HepG2 (cell line): Measurements from ENCODE around the gene RGS13. TPM values are rescaled to one million over a fixed set of nuclear protein-coding genes. Genes with fewer than 3 reads are reported as not detected.

Experiments used
- ADNP ChIP-seq: sonication (generic); formaldehyde crosslinking; IDR thresholded peaks from 2 replicates; pipeline ENCODE4 v1.4.0; 2020; ENCODE audit warnings: missing genetic modification reagents
- CBX5 ChIP-seq: sonication (generic); formaldehyde crosslinking; IDR thresholded peaks from 2 replicates; pipeline ENCODE4 v1.4.0; 2020; ENCODE audit warnings: missing genetic modification reagents, borderline replicate concordance
- ESRRA ChIP-seq: sonication (generic); formaldehyde crosslinking; IDR thresholded peaks from 2 replicates; pipeline ENCODE4 v1.5.1; 2020; ENCODE audit warnings: mild to moderate bottlenecking, low read depth, missing genetic modification reagents
- FOXP1 ChIP-seq, 2 experiments: fragments of 450-650 bp in 1 of 2; IDR thresholded peaks; 2 replicates each; pipeline ENCODE4 v1.6.1; 2017 to 2018; ENCODE audit warnings: antibody characterized with exemption in 1 of 2
- HMG20A ChIP-seq: IDR thresholded peaks from 2 replicates; pipeline ENCODE4 v1.6.1; 2016; ENCODE audit warnings: borderline replicate concordance
- HOXA3 ChIP-seq: sonication (generic); formaldehyde crosslinking; IDR thresholded peaks from 2 replicates; pipeline ENCODE4 v1.5.0; 2020; ENCODE audit warnings: missing genetic modification reagents
- KLF15 ChIP-seq: sonication (generic); formaldehyde crosslinking; IDR thresholded peaks from 2 replicates; pipeline ENCODE4 v1.8.1; 2023; ENCODE audit warnings: borderline replicate concordance, mild to moderate bottlenecking, inconsistent platforms, missing genetic modification reagents, mixed read lengths
- MAFG ChIP-seq: sonication (generic); formaldehyde crosslinking; IDR thresholded peaks from 2 replicates; pipeline ENCODE4 v1.5.1; 2020; ENCODE audit warnings: mild to moderate bottlenecking, missing genetic modification reagents
- NFKB2 ChIP-seq: sonication (generic); formaldehyde crosslinking; IDR thresholded peaks from 2 replicates; pipeline ENCODE4 v1.4.0; 2020; ENCODE audit warnings: missing genetic modification reagents, borderline replicate concordance
- RCOR2 ChIP-seq: IDR thresholded peaks from 2 replicates; pipeline ENCODE4 v1.6.1; 2016; ENCODE audit warnings: missing biosample characterization, missing genetic modification reagents
- SALL2 ChIP-seq: sonication (generic); formaldehyde crosslinking; IDR thresholded peaks from 2 replicates; pipeline ENCODE4 v1.8.1; 2023; ENCODE audit warnings: mild to moderate bottlenecking, missing genetic modification reagents, inconsistent platforms
- SMARCE1 ChIP-seq: fragments of 450-650 bp; IDR thresholded peaks from 2 replicates; pipeline ENCODE4 v1.6.1; 2017; ENCODE audit warnings: borderline replicate concordance
- SSRP1 ChIP-seq: IDR thresholded peaks from 2 replicates; pipeline ENCODE4 v1.6.1; 2016; ENCODE audit warnings: control low read depth
- ZBTB20 ChIP-seq: sonication (generic); formaldehyde crosslinking; IDR thresholded peaks from 2 replicates; pipeline ENCODE4 v1.8.1; 2023; ENCODE audit warnings: missing genetic modification reagents, low read depth, mild to moderate bottlenecking, borderline replicate concordance
- ZBTB7B ChIP-seq: sonication (generic); formaldehyde crosslinking; IDR thresholded peaks from 2 replicates; pipeline ENCODE4 v1.4.0; 2020; ENCODE audit warnings: missing genetic modification reagents
- ZNF263 ChIP-seq: sonication (generic); formaldehyde crosslinking; IDR thresholded peaks from 2 replicates; pipeline ENCODE4 v1.4.0; 2020; ENCODE audit warnings: missing genetic modification reagents
- ZNF546 ChIP-seq: sonication (generic); formaldehyde crosslinking; conservative IDR thresholded peaks from 2 replicates; pipeline ENCODE4 v1.8.1; 2023; ENCODE audit warnings: mild to moderate bottlenecking, missing genetic modification reagents
- polyA plus RNA-seq, 8 experiments: library from polyadenylated mRNA; depleted of rRNA in 3 of 8; stranded (reverse) in 7 of 8; unstranded in 1 of 8; fragments of >200 nt; fragmentation: Illumina TruSeq in 4 of 8; extraction: Trizol in 4 of 8; gene quantifications; 2 replicates each; pipeline versions ENCODE4 v1.2.1 to v1.2.3, GENCODE V29; 2011 to 2016; ENCODE audit warnings: low read depth in 4 of 8, missing spikeins in 1 of 8, mixed read lengths in 1 of 8; ENCODE audit not compliant: insufficient read depth in 1 of 8
- total RNA-seq, 5 experiments: library from RNA; depleted of rRNA; stranded (reverse); fragments of >200 nt; fragmentation: Illumina TruSeq; extraction: Trizol; gene quantifications; 2 replicates each; pipeline ENCODE4 v1.2.3, GENCODE V29; 2016; ENCODE audit warnings: low read depth in 1 of 5
- TF ChIP-seq, protein P1 (sequence below): sonication (generic); formaldehyde crosslinking; IDR thresholded peaks from 2 replicates; pipeline ENCODE4; 2020; ENCODE audit warnings: missing genetic modification reagents, mild to moderate bottlenecking, borderline replicate concordance
- TF ChIP-seq, protein P2 (sequence below): sonication (generic); formaldehyde crosslinking; IDR thresholded peaks from 2 replicates; pipeline ENCODE4 v1.4.0; 2020; ENCODE audit warnings: mild to moderate bottlenecking, missing genetic modification reagents
- TF ChIP-seq, protein P3 (sequence below): sonication (generic); formaldehyde crosslinking; IDR thresholded peaks from 2 replicates; pipeline ENCODE4 v1.4.0; 2020; ENCODE audit warnings: missing genetic modification reagents
- TF ChIP-seq, protein P4 (sequence below): sonication (generic); formaldehyde crosslinking; IDR thresholded peaks from 2 replicates; pipeline ENCODE4 v1.5.0; 2020; ENCODE audit warnings: missing genetic modification reagents

Gene RGS13
- total and polyA plus RNA-seq, 2 of the 13 experiments (the other 11 are each of a cell fraction or from before 2014, with no cell fraction given) = not detected

DNA sequence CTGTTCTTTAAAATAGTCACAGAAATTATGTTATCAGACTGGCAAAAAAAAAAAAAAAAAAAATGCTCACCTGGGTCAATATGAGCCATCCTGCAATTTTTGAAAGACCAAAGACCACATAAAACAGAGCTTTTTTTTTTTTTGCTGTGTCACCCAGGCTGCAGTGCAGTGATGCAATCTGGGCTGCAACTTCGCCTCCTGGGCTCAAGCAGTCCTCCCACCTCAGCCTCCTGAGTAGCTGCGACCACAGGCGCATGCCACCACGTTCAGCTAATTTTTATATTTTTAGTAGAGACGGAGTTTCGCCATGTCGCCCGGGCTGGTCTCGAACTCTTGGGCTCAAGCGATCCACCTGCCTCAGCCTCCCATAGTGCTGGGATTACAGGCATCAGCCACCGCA lies 62.8 kb downstream of the RGS13 start (continued):
- peak; percentile 28; the same call in 1 of the 2 replicates for TF ChIP-seq NFKB2 (CRISPR knock-in tag)
- TF ChIP-seq MAFG (CRISPR knock-in tag) = peak; percentile 82; the same call in 1 of the 2 replicates
- TF ChIP-seq, protein P1, sequence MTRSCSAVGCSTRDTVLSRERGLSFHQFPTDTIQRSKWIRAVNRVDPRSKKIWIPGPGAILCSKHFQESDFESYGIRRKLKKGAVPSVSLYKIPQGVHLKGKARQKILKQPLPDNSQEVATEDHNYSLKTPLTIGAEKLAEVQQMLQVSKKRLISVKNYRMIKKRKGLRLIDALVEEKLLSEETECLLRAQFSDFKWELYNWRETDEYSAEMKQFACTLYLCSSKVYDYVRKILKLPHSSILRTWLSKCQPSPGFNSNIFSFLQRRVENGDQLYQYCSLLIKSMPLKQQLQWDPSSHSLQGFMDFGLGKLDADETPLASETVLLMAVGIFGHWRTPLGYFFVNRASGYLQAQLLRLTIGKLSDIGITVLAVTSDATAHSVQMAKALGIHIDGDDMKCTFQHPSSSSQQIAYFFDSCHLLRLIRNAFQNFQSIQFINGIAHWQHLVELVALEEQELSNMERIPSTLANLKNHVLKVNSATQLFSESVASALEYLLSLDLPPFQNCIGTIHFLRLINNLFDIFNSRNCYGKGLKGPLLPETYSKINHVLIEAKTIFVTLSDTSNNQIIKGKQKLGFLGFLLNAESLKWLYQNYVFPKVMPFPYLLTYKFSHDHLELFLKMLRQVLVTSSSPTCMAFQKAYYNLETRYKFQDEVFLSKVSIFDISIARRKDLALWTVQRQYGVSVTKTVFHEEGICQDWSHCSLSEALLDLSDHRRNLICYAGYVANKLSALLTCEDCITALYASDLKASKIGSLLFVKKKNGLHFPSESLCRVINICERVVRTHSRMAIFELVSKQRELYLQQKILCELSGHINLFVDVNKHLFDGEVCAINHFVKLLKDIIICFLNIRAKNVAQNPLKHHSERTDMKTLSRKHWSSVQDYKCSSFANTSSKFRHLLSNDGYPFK (CRISPR knock-in tag) = no peak
- TF ChIP-seq, protein P2, sequence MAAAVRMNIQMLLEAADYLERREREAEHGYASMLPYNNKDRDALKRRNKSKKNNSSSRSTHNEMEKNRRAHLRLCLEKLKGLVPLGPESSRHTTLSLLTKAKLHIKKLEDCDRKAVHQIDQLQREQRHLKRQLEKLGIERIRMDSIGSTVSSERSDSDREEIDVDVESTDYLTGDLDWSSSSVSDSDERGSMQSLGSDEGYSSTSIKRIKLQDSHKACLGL (CRISPR knock-in tag) = no peak
- peak; percentile 67; the same call in 1 of the 2 replicates for TF ChIP-seq ZBTB20 (CRISPR knock-in tag)
- TF ChIP-seq ESRRA = no peak
- TF ChIP-seq FOXP1 (IDR thresholded peaks at IDR 0.05) = no peak
- TF ChIP-seq FOXP1 (CRISPR knock-in tag; IDR thresholded peaks at IDR 0.05) = 0 out of 2 replicates have a peak, but pooled peaks have one; percentile 39
- peak; percentile 97 for TF ChIP-seq ZNF263 (CRISPR knock-in tag)
- 0 out of 2 replicates have a peak, but pooled peaks have one; percentile 31 for TF ChIP-seq ZBTB7B (CRISPR knock-in tag)
- TF ChIP-seq HOXA3 (CRISPR knock-in tag) = peak; percentile 75
- peak; percentile 93 for TF ChIP-seq CBX5
- TF ChIP-seq ZNF546 (CRISPR knock-in tag) = no peak
- TF ChIP-seq KLF15 = no peak
- TF ChIP-seq, protein P3, sequence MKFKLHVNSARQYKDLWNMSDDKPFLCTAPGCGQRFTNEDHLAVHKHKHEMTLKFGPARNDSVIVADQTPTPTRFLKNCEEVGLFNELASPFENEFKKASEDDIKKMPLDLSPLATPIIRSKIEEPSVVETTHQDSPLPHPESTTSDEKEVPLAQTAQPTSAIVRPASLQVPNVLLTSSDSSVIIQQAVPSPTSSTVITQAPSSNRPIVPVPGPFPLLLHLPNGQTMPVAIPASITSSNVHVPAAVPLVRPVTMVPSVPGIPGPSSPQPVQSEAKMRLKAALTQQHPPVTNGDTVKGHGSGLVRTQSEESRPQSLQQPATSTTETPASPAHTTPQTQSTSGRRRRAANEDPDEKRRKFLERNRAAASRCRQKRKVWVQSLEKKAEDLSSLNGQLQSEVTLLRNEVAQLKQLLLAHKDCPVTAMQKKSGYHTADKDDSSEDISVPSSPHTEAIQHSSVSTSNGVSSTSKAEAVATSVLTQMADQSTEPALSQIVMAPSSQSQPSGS (CRISPR knock-in tag) = peak; percentile 50; the same call in 1 of the 2 replicates
- TF ChIP-seq HMG20A (CRISPR knock-in tag) = peak; percentile 36; the same call in 1 of the 2 replicates
- TF ChIP-seq ADNP (CRISPR knock-in tag) = 0 out of 2 replicates have a peak, but pooled peaks have one; percentile 78
- no peak for TF ChIP-seq SMARCE1
- TF ChIP-seq, protein P4, sequence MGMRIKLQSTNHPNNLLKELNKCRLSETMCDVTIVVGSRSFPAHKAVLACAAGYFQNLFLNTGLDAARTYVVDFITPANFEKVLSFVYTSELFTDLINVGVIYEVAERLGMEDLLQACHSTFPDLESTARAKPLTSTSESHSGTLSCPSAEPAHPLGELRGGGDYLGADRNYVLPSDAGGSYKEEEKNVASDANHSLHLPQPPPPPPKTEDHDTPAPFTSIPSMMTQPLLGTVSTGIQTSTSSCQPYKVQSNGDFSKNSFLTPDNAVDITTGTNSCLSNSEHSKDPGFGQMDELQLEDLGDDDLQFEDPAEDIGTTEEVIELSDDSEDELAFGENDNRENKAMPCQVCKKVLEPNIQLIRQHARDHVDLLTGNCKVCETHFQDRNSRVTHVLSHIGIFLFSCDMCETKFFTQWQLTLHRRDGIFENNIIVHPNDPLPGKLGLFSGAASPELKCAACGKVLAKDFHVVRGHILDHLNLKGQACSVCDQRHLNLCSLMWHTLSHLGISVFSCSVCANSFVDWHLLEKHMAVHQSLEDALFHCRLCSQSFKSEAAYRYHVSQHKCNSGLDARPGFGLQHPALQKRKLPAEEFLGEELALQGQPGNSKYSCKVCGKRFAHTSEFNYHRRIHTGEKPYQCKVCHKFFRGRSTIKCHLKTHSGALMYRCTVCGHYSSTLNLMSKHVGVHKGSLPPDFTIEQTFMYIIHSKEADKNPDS (CRISPR knock-in tag) = no peak
- 0 out of 2 replicates have a peak, but pooled peaks have one; percentile 40 for TF ChIP-seq SALL2 (CRISPR knock-in tag)
- no peak for TF ChIP-seq RCOR2 (CRISPR knock-in tag)
- TF ChIP-seq SSRP1 (CRISPR knock-in tag) = no peak
